HG02852 (cell line): ENCODE results near the gene RPL29.
"Not testable (repeated sequence)": the region's sequence is repeated elsewhere in the genome, so short reads cannot be mapped to it uniquely, and the experiment has no call there.

Source experiments
- ATAC-seq: cut with Tn5 transposase; IDR thresholded peaks from one replicate; pipeline ENCODE4 v1.9.1; 2021; ENCODE audit warnings: mild to moderate bottlenecking, moderate library complexity; ENCODE audit not compliant: unreplicated experiment

The RPL29 gene

GRCh38 chr3:52006820-52007133 lies 11.1 kb upstream of the RPL29 start:
- ATAC-seq: no peak

- ATAC-seq: no peak
Observed at GRCh38 chr3:52006017-52006819, 10.5 kb upstream of the RPL29 start.

DNA sequence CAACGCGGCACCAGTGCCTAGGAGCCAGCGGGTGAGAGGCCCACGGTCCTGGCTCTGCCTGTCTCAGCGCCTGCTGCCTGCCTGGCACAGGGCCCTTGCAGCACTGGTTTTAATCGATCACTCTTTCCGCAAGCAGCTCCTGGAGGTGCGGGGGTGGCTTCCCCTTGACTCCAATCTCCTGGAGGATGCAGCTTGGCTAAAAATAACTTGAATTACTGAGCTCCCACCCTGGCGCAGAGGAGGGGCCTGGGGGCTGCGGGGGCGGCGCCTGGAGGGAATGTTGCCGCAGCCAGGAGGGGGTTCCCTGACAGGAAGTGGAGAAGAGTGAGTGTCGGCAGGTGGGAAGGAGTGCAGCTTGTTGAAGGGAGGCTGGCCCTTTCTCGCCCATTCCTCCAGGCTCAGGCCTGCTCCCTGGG lies 9.9 kb upstream of the RPL29 start:
- no peak for ATAC-seq

GRCh38 chr3:52004906-52005395 lies 9.3 kb upstream of the RPL29 start:
- ATAC-seq: no peak

- ATAC-seq: no peak
Observed at GRCh38 chr3:52004163-52004787, 8.6 kb upstream of the RPL29 start.

- ATAC-seq: no peak
Observed at GRCh38 chr3:52002748-52003147, 7.1 kb upstream of the RPL29 start.

- peak; percentile 81 for ATAC-seq
Observed at GRCh38 chr3:52001443-52001974, 5.8 kb upstream of the RPL29 start.

GRCh38 chr3:51999846-52000245 lies 4.2 kb upstream of the RPL29 start:
- ATAC-seq: no peak

GRCh38 chr3:51998774-51999173 lies 3.1 kb upstream of the RPL29 start:
- no peak for ATAC-seq

- no peak for ATAC-seq
Observed at GRCh38 chr3:51997935-51998596, 2.4 kb upstream of the RPL29 start.

GRCh38 chr3:51997172-51997571 lies 1.5 kb upstream of the RPL29 start:
- ATAC-seq: no peak

DNA sequence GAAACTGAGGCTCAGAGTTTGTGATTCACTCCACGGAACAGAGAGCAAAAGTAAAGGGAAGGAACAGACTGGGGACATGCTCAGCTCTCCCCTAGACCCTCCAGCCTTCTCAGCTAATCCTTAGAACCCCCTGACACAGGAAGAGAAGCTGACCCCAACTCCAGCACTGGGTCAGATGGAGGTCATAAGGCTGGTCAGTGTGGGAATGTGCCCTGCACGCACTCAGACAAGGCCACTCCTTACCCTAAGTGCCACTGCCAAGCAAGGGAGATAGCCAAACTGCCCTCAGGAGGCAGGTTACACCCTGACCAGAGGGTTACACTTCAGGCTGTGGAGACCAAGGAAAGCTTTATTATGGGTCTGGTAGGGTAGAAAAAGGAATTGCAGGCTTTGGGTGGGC lies 1.2 kb downstream of the RPL29 start:
- no peak for ATAC-seq

DNA sequence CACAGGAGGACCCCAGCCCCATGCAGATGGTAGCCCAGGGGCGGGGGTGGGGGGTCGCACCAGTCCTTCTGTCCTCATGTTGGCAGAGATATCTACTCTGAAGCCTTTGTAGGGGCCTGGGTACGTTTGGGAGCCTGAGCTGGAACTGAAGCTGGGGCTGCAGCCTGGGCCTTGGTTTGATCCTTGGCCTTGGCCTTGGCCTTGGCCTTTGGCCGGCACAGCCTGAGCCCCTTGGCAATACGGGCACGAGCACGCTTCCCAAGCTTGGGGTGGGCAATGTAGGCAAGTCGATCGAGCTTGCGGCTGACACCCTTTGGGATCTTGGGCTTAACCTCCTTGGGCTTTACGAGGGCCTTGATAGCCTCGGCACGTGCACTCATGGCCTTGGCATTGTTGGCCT lies 2.0 kb downstream of the RPL29 start:
- ATAC-seq: not testable (repeated sequence)

DNA sequence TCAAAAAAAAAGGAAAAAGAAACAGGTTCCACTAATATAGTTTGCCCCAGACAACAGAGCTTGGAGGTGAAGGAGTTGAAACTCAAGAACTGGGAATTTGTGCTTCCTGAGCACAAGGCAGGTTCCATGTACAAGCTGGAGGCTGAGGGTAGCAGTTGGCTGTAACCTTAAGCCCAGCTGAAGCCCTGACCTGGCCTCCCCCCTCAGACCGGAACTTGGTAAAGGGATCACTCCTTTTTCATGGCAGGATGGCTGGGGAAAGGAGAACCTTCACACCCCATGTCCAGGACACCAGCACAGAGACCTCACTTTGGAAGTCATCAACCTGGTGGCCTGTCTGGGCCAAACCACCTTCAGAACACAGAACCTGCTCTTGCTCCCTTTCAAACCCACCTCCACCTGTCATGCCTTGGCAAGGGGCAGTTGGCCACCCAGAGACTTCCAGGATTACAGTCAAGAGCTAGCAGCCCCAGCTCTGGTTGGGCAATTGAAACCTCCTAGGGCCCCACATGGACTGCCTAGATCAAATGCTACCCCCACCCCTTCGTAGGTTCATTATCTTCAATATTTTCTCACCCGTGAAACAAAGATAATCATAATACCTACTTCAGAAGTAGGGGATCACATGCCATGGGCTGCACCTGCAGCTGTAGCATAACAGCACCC lies 3.5 kb downstream of the RPL29 start:
- ATAC-seq: no peak

DNA sequence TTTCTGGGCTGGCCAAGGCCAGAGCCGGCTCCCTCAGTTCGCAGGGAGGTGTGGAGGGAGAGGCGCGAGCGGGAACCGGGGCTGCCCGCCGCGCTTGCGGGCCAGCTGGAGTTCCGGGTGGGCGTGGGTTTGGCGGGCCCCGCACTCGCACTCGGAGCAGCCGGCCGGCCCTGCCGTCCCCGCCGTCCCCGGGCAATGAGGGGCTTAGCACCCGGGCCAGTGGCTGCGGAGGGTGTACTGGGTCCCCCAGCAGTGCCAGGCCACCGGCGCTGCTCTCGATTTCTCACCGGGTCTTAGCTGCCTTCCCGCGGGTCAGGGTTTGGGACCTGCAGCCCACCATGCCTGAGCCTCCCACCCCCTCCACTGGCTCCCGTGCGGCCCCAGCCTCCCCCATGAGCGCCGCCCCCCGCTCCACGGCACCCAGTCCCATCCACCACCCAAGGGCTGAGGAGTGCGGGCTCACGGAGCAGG lies 5.2 kb downstream of the RPL29 start:
- ATAC-seq: not testable (repeated sequence)

DNA sequence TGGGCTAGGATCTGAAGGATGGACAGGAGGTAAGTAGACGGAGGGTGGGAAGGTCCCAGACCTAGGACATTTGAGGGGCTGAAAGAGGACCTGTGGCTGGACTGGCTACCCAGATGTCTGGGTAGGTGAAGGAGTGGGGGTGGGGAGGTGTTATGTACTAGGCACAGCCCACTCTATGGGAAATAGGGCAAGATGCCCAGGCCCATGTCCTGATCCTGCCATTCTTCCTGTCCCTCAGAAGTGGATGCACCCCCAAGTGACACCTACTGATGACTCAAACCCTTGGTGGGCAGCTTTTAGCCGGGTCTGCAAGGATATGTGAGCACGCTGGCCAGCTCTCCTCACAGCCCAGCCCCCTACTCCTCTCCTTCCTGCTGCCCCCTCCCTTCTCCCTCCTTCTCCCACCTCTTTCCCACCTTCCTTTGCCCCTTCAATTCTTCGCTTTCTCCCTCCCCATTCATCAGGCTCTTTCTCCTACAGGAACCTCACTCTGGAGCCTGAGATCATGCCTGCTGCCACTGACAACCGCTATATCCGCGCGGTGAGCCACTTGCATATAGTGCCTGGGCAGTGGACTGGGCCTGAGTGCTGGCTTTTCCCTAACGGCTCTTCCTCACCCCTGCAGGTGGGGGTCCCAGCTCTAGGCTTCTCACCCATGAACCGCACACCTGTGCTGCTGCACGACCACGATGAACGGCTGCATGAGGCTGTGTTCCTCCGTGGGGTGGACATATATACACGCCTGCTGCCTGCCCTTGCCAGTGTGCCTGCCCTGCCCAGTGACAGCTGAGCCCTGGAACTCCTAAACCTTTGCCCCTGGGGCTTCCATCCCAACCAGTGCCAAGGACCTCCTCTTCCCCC lies 7.2 kb downstream of the RPL29 start:
- ATAC-seq: no peak

DNA sequence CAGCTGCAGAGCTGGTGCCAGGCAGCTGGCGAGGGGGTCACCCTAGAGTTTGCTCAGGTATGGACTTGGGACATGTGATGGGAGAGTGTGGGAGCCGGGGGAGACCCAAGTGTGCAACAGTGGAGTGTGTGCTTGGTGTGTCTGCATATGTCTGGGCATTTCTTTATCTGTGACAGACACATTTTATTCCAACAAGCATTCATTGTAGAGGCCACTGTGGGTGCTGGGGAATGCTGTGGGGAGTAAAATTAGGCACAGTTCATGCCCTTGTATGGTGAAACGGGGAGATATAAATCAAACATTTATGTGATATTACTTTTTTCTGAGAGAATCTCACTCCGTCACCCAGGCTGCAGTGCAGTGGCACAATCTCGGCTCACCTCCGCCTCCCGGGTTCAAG lies 8.1 kb downstream of the RPL29 start:
- no peak for ATAC-seq

DNA sequence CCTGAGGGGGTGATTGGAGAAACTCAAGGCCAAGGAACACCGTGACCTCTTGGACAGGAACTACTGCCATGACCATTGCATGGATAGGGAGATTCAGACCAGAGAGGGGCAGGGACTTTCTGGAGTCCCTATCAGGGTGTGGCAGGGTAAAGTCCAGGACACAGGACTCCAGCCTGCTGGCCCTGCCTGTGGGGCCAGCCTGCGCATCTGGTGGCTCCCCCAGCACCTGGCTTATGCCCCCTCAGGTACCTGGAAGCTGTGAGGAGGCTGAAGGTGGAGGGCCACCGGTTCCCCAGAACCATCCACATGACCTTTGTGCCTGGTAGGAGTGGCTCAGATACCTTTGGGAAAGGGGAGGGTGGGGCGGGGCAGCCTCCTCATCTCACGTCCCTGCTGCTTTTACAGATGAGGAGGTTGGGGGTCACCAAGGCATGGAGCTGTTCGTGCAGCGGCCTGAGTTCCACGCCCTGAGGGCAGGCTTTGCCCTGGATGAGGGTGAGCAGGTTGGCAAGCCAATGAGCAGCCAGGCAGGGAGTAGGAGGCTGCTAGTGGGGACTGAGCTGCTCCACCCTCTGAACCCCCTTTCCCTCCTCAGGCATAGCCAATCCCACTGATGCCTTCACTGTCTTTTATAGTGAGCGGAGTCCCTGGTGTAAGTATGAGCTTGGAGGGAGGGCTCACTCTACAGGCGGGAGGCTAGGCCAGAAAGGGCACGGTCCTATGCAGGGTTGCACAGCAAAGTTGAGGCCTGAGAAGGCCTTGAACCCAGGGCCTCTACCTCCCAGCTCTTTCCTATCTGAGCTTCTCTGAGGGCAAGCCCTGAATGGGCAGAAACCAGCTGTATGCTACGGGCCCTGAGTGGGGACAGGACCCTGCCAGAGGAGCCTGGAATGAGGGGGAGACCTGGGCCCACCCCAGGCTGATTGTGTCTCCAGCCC lies 9.4 kb downstream of the RPL29 start:
- ATAC-seq: no peak

GRCh38 chr3:51985063-51985462 lies 10.6 kb downstream of the RPL29 start:
- ATAC-seq: no peak
